ENCODE results near the gene OXER1.

Gene OXER1

DNA sequence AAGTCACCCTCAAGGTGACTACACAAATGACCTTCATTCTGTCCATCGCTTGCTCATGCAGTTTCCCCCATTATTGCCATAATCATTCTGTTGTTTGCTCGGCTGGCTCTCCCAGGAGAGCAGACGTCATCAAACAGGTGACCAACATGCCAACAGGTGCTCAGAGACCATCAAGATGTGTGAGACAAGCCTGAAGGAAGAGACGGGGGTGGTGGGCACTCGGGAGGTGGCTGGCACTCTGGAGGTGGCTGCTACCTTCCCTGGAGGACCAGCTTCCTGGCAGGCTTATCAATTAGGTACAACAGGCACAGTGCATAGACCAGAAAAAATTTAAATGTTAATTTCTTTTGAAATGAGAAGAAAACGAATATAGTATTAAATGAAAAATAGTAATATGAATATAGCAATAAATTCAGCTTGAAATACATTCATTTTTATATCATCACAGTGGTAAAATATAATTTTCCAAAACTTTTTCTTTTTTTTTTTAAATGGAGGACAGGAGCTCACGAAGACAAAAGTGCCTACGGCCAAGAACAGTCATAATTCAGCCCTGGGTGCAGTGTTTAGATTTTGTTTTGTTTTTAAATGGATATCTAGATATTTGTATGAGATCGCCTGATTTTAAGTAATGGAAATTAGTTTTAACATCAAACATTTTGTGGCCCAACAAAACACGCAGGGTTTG, 45.3 kb upstream of the OXER1 start:
- TF ChIP-seq, protein P1, sequence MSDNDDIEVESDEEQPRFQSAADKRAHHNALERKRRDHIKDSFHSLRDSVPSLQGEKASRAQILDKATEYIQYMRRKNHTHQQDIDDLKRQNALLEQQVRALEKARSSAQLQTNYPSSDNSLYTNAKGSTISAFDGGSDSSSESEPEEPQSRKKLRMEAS (IDR thresholded peaks at IDR 0.05; ENCODE audit: low read depth, low read length) = no peak
- TF ChIP-seq MYC (IDR thresholded peaks at IDR 0.05; ENCODE audit: low read depth, low read length) (no peak), POLR2A (IDR thresholded peaks at IDR 0.05; ENCODE audit: extremely low read depth, insufficient read length) (no peak), CTCF (IDR thresholded peaks at IDR 0.05; ENCODE audit: low read depth, low read length) (no peak)
- no peak for DNase-seq (ENCODE audit: low read depth)

GRCh38 chr2:42808301-42808700, 44.4 kb upstream of the OXER1 start:
- TF ChIP-seq MYC (IDR thresholded peaks at IDR 0.05; ENCODE audit: low read depth, low read length) = no peak
- TF ChIP-seq CTCF (IDR thresholded peaks at IDR 0.05; ENCODE audit: low read depth, low read length) = no peak
- TF ChIP-seq, protein P1 (IDR thresholded peaks at IDR 0.05; ENCODE audit: low read depth, low read length) = no peak
- TF ChIP-seq POLR2A (IDR thresholded peaks at IDR 0.05; ENCODE audit: extremely low read depth, insufficient read length) = no peak
- no peak for DNase-seq (ENCODE audit: low read depth)
- no peak overlapping the region for H3K4me3 ChIP-seq (ENCODE audit: low read depth, low read length)

More for the DNA sequence above, 45.3 kb upstream of the OXER1 start:
- H3K4me3 ChIP-seq (ENCODE audit: low read depth, low read length) = peak overlapping the region; percentile 68

- no peak for DNase-seq (ENCODE audit: low read depth)
- no peak overlapping the region for H3K4me3 ChIP-seq (ENCODE audit: low read depth, low read length)
- TF ChIP-seq, protein P1 (IDR thresholded peaks at IDR 0.05; ENCODE audit: low read depth, low read length) = no peak
- TF ChIP-seq MYC (IDR thresholded peaks at IDR 0.05; ENCODE audit: low read depth, low read length) (no peak), CTCF (IDR thresholded peaks at IDR 0.05; ENCODE audit: low read depth, low read length) (no peak), POLR2A (IDR thresholded peaks at IDR 0.05; ENCODE audit: extremely low read depth, insufficient read length) (no peak)
Measured at GRCh38 chr2:42806786-42807185, 42.9 kb upstream of the OXER1 start.

- no peak for DNase-seq (ENCODE audit: low read depth)
- no peak for TF ChIP-seq CTCF (IDR thresholded peaks at IDR 0.05; ENCODE audit: low read depth, low read length)
- TF ChIP-seq, protein P1 (IDR thresholded peaks at IDR 0.05; ENCODE audit: low read depth, low read length) = no peak
- TF ChIP-seq MYC (IDR thresholded peaks at IDR 0.05; ENCODE audit: low read depth, low read length) = no peak
- TF ChIP-seq POLR2A (IDR thresholded peaks at IDR 0.05; ENCODE audit: extremely low read depth, insufficient read length) = no peak
- H3K4me3 ChIP-seq (ENCODE audit: low read depth, low read length) = no peak overlapping the region
Measured at GRCh38 chr2:42804891-42805290, 41.0 kb upstream of the OXER1 start.

DNA sequence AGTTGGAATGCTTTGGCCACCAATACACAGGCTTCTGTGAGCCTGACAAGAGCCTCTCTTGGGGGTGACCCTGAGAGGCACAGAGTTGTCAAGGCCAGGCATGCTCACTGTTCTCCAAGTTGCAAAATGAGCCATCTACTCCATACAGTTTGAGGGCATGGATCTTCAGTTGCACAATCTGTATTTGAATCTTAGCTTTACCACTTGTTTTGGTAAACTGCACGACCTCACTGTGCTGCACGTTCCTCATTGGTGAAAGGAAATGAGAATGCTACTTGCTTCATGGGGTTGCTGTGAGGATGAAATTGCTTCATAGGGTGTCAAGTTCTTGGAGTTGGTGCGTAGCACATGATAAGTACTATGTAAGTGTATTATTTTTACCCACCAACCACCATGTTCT, 40.4 kb upstream of the OXER1 start:
- peak; percentile 93 for DNase-seq (ENCODE audit: low read depth)
- TF ChIP-seq POLR2A (IDR thresholded peaks at IDR 0.05; ENCODE audit: extremely low read depth, insufficient read length) = no peak
- peak; percentile 69 for TF ChIP-seq MYC (IDR thresholded peaks at IDR 0.05; ENCODE audit: low read depth, low read length)
- TF ChIP-seq, protein P1 (IDR thresholded peaks at IDR 0.05; ENCODE audit: low read depth, low read length) = peak; percentile 90
- no peak overlapping the region for H3K4me3 ChIP-seq (ENCODE audit: low read depth, low read length)

- no peak for DNase-seq (ENCODE audit: low read depth)
Measured at GRCh38 chr2:42802150-42802549, 38.2 kb upstream of the OXER1 start.

More at GRCh38 chr2:42802150-42802549, 38.2 kb upstream of the OXER1 start:
- TF ChIP-seq CTCF (IDR thresholded peaks at IDR 0.05; ENCODE audit: low read depth, low read length) = no peak
- TF ChIP-seq MYC (IDR thresholded peaks at IDR 0.05; ENCODE audit: low read depth, low read length) = no peak
- TF ChIP-seq POLR2A (IDR thresholded peaks at IDR 0.05; ENCODE audit: extremely low read depth, insufficient read length) = no peak
- TF ChIP-seq, protein P1 (IDR thresholded peaks at IDR 0.05; ENCODE audit: low read depth, low read length) = no peak
- no peak overlapping the region for H3K4me3 ChIP-seq (ENCODE audit: low read depth, low read length)

Data from NB4 (cell line).